ENCODE results near the gene GNA12.

DNA sequence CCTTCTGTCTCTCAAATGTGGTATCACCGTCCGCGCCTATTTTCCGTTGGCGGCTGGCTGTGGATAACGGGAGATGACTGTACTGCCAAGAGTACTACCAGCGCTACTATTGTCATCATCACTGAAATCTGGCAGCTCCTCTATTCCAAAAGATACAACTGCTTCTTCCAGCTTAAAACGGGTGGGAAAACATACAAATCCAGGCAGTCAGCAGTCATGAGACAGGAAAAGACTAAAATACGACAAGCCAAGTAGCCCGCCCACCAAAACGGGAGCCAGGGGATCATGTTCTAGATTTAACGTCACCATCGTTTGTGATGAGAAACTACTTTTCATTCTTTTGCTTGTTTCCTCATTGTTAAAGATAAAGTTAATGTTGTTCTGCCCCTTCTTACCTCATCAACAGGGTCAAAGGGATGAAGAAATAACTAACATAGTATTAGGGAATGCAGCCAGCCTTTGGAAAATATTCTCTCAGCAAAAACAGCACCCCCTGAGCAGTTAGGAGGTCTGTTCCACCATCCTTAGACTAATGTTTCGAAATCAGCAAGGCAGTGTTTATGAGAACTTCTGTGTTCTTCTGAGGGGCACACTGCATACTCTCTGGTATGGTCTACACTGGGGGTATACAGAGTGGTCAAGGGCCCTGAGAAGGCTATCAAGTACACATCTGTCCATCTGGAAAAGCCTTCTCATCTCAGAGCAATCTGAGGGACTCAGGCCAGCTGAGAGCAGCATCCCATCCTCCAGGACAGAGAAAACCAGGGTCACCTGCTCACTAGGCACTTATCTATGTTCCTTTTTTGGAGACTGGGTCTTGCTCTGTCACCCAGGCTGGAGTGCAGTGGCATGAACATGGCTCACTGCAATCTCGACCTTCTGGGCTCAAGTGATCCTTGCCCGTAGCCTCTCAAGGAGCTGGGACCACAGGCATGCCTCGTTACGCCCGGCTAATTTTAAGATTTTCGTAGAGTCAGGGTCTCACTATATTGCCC is 47.5 kb downstream of the GNA12 start:
- TF ChIP-seq CTCF (IDR thresholded peaks at IDR 0.05) (no peak), EZH2 (IDR thresholded peaks at IDR 0.05) (no peak), EZH2phosphoT487 (IDR thresholded peaks at IDR 0.05) (no peak)

Measured in neural progenitor cell (in vitro differentiated cells).